SH-SY5Y (cell line): ENCODE data around the gene LAMTOR5.

Experiments used
- GATA2 ChIP-seq: IDR thresholded peaks from 2 replicates; pipeline ENCODE4 v1.6.1; 2011; ENCODE audit warnings: mild to moderate bottlenecking, low read depth, low read length
- GATA3 ChIP-seq: IDR thresholded peaks from 2 replicates; pipeline ENCODE4 v1.6.1; 2011; ENCODE audit warnings: low read depth, mild to moderate bottlenecking, low read length, moderate library complexity

DNA sequence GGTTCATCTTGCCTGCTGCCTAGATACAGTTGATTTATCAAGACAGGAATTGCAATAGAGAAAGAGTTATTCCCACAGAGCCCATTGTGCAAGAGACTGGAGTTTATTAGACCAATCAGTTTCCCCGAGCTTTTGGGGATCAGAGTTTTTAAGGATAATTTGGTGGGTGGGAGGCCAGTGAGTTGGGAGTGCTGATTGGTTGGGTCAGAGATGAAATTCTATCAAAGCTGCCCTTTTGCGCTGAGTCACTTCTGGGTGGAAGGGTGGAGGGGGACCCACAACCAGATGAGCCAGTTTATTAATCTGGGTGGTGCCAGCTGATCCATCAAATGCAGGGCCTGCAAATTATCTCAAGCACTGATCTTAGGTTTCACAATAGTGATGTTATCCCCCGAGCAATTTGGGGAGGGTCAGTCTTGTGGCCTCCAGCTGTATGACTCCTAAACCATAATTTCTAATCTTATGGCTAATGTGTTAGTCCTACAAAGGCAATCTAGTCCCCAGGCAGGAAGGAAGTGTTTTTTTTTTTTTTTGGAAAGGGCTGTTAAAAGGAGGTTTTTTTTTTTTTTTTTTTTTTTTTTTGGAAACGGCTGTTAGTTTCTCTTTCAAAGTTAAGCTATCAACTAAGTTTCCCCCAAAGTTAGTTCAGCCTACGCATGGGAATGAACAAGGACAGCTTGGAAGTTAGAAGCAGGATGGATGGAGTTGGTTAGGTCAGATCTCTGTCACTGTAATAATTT lies 24.1 kb downstream of the LAMTOR5 start:
- TF ChIP-seq GATA3 (no peak), GATA2 (no peak)
